SK-N-SH treated with all-trans-retinoic acid at 6 μM for 48 hours (cell line): ENCODE results near the gene ZNF385C.

ENCODE experiments used
- ARNTL ChIP-seq: fragments of 450-650 bp; formaldehyde crosslinking; IDR thresholded peaks from 2 replicates; pipeline ENCODE4 v1.5.0; 2020; ENCODE audit warnings: low read depth, mild to moderate bottlenecking, moderate library complexity, borderline replicate concordance
- GLIS3 ChIP-seq: fragments of 250-450 bp; sonication (Bioruptor Pico); IDR thresholded peaks from 2 replicates; pipeline ENCODE4 v1.5.0; 2020; ENCODE audit warnings: mild to moderate bottlenecking, moderate library complexity
- PPARA ChIP-seq: fragments of 250-450 bp; sonication (Bioruptor Pico); IDR thresholded peaks from 2 replicates; pipeline ENCODE4 v1.5.0; 2020; ENCODE audit warnings: mild to moderate bottlenecking, borderline replicate concordance
- RARB ChIP-seq: fragments of 250-450 bp; sonication (Bioruptor Pico); IDR thresholded peaks from 2 replicates; pipeline ENCODE4 v1.8.0; 2021; ENCODE audit warnings: mild to moderate bottlenecking, moderate library complexity
- ZC3H10 ChIP-seq: fragments of 250-450 bp; sonication (Bioruptor Pico); IDR thresholded peaks from 2 replicates; pipeline ENCODE4 v1.5.1; 2021; ENCODE audit warnings: mild to moderate bottlenecking, moderate library complexity
- ZFP3 ChIP-seq: fragments of 250-450 bp; sonication (Bioruptor Pico); IDR thresholded peaks from 2 replicates; pipeline ENCODE4 v1.5.0; 2020; ENCODE audit warnings: mild to moderate bottlenecking, moderate library complexity
- ZNF70 ChIP-seq: fragments of 450-650 bp; formaldehyde crosslinking; IDR thresholded peaks from 2 replicates; pipeline ENCODE4 v1.5.0; 2020; ENCODE audit warnings: mild to moderate bottlenecking, moderate library complexity
- TF ChIP-seq, protein P1 (sequence below): fragments of 250-450 bp; sonication (Bioruptor Pico); IDR thresholded peaks from 2 replicates; pipeline ENCODE4 v1.8.0; 2021; ENCODE audit warnings: low read depth, mild to moderate bottlenecking, moderate library complexity, borderline replicate concordance

- TF ChIP-seq RARB (CRISPR knock-in tag) = no peak
- no peak for TF ChIP-seq ZNF70
- no peak for TF ChIP-seq ZC3H10 (CRISPR knock-in tag)
- TF ChIP-seq, protein P1, sequence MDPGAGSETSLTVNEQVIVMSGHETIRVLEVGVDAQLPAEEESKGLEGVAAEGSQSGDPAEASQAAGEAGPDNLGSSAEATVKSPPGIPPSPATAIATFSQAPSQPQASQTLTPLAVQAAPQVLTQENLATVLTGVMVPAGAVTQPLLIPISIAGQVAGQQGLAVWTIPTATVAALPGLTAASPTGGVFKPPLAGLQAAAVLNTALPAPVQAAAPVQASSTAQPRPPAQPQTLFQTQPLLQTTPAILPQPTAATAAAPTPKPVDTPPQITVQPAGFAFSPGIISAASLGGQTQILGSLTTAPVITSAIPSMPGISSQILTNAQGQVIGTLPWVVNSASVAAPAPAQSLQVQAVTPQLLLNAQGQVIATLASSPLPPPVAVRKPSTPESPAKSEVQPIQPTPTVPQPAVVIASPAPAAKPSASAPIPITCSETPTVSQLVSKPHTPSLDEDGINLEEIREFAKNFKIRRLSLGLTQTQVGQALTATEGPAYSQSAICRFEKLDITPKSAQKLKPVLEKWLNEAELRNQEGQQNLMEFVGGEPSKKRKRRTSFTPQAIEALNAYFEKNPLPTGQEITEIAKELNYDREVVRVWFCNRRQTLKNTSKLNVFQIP = no peak
- no peak for TF ChIP-seq ZFP3
- TF ChIP-seq ARNTL (CRISPR knock-in tag) = no peak
- no peak for TF ChIP-seq PPARA (CRISPR knock-in tag)
- no peak for TF ChIP-seq GLIS3 (CRISPR knock-in tag)
Observed at GRCh38 chr17:42017866-42018200, 80.4 kb downstream of the ZNF385C start.
